ENCODE data around the gene PLAC9. TPM values are rescaled to one million over a fixed set of nuclear protein-coding genes. Genes with fewer than 3 reads are reported as not detected.
A peak's percentile ranks its signal among the peaks of the same experiment; 100 is the strongest.

The PLAC9 gene
- total RNA-seq, 3 donors from 2014 or later (not counting 1 experiment from before 2014, with no cell fraction given) = not detected

- H3K27me3 ChIP-seq (ENCODE audit: control insufficient read depth, insufficient read depth, low read length) = no peaks in the 10 kb centered on the region
- Mint-ChIP-seq H3K36me3 (no peaks in the 10 kb centered on the region), H3K27ac (peak overlapping the region; percentile 26 to 62), H3K4me1 (peaks cover 13 to 35% of the 10 kb centered on the region in 2 donors), H3K27me3 (ENCODE audit: low read depth in 2 of 2) (no peaks in the 10 kb centered on the region), H3K4me3 (no peak overlapping the region), H3K9me3 (no peaks in the 10 kb centered on the region)
- peaks cover 50% of the 10 kb centered on the region for H3K36me3 ChIP-seq (ENCODE audit: control insufficient read depth, insufficient read depth, low read length)
- H3K4me1 ChIP-seq (ENCODE audit: control insufficient read depth, insufficient read depth, low read length) = peaks cover 1% of the 10 kb centered on the region
- no peaks in the 10 kb centered on the region for H3K9me3 ChIP-seq (ENCODE audit: control insufficient read depth, insufficient read depth, low read length)
- no peak for TF ChIP-seq CTCF (IDR thresholded peaks at IDR 0.05)
- DNase-seq (no peak), ATAC-seq (no peak)
- no peak overlapping the region for H3K4me3 ChIP-seq (ENCODE audit: low read length)
- H3K27ac ChIP-seq (ENCODE audit: low read length) = no peak overlapping the region
- intact Hi-C loops (cut with micrococcal nuclease) = no loop called here
- 97% methylated on average over 7 of the region's 7 CpGs for WGBS (ENCODE audit: insufficient coverage)
Measured at GRCh38 chr10:80171248-80171660, 38.7 kb downstream of the PLAC9 start.

- H3K4me3 Mint-ChIP-seq = no peak overlapping the region
- 93% methylated on average over 5 of the region's 5 CpGs for WGBS (ENCODE audit: insufficient coverage)
- Histone ChIP-seq H3K36me3 (ENCODE audit: control insufficient read depth, insufficient read depth, low read length) (peaks cover 36% of the 10 kb centered on the region), H3K27ac (ENCODE audit: low read length) (no peak overlapping the region), H3K27me3 (ENCODE audit: control insufficient read depth, insufficient read depth, low read length) (no peaks in the 10 kb centered on the region), H3K4me1 (ENCODE audit: control insufficient read depth, insufficient read depth, low read length) (peaks cover 9% of the 10 kb centered on the region), H3K9me3 (ENCODE audit: control insufficient read depth, insufficient read depth, low read length) (no peaks in the 10 kb centered on the region), H3K4me3 (ENCODE audit: low read length) (no peak overlapping the region)
- TF ChIP-seq CTCF (IDR thresholded peaks at IDR 0.05) = no peak
- H3K27me3 Mint-ChIP-seq (ENCODE audit: low read depth in 2 of 2) = no peaks in the 10 kb centered on the region
- peak overlapping the region in 1 of 2 donors; percentile 58 for H3K27ac Mint-ChIP-seq
- H3K4me1 Mint-ChIP-seq = peaks cover 27 to 49% of the 10 kb centered on the region in 2 donors
- intact Hi-C loops (cut with micrococcal nuclease) = no loop called here
- no peaks in the 10 kb centered on the region for H3K9me3 Mint-ChIP-seq
- no peak for DNase-seq
- no peaks in the 10 kb centered on the region for H3K36me3 Mint-ChIP-seq
- ATAC-seq = no peak
Measured at GRCh38 chr10:80172896-80173295, 40.4 kb downstream of the PLAC9 start.

GRCh38 chr10:80173466-80173865 is 40.9 kb downstream of the PLAC9 start:
- no peak overlapping the region for H3K27ac ChIP-seq (ENCODE audit: low read length)
- TF ChIP-seq CTCF (IDR thresholded peaks at IDR 0.05) = no peak
- DNase-seq (no peak), ATAC-seq (no peak)
- no peaks in the 10 kb centered on the region for H3K9me3 Mint-ChIP-seq
- H3K4me3 ChIP-seq (ENCODE audit: low read length) = no peak overlapping the region
- no peaks in the 10 kb centered on the region for H3K27me3 ChIP-seq (ENCODE audit: control insufficient read depth, insufficient read depth, low read length)
- H3K4me1 ChIP-seq (ENCODE audit: control insufficient read depth, insufficient read depth, low read length) = peaks cover 14% of the 10 kb centered on the region
- H3K36me3 ChIP-seq (ENCODE audit: control insufficient read depth, insufficient read depth, low read length) = peaks cover 32% of the 10 kb centered on the region
- no peaks in the 10 kb centered on the region for H3K27me3 Mint-ChIP-seq (ENCODE audit: low read depth in 2 of 2)
- H3K4me3 Mint-ChIP-seq = no peak overlapping the region
- no peaks in the 10 kb centered on the region for H3K9me3 ChIP-seq (ENCODE audit: control insufficient read depth, insufficient read depth, low read length)
- peak overlapping the region in 1 of 2 donors; percentile 58 for H3K27ac Mint-ChIP-seq
- 70% methylated on average over 6 of the region's 6 CpGs for whole genome bisulfite sequencing (ENCODE audit: insufficient coverage)
- H3K4me1 Mint-ChIP-seq = peaks cover 33 to 55% of the 10 kb centered on the region in 2 donors
- intact Hi-C loops (cut with micrococcal nuclease) = no loop called here
- no peaks in the 10 kb centered on the region for H3K36me3 Mint-ChIP-seq
